Measurements from ENCODE around the gene DPH6. TPM values are rescaled to one million over a fixed set of nuclear protein-coding genes. Genes with fewer than 3 reads are reported as not detected.

The DPH6 gene
- total RNA-seq, 2 experiments from 2014 or later = 20.0 to 20.5 TPM

DNA sequence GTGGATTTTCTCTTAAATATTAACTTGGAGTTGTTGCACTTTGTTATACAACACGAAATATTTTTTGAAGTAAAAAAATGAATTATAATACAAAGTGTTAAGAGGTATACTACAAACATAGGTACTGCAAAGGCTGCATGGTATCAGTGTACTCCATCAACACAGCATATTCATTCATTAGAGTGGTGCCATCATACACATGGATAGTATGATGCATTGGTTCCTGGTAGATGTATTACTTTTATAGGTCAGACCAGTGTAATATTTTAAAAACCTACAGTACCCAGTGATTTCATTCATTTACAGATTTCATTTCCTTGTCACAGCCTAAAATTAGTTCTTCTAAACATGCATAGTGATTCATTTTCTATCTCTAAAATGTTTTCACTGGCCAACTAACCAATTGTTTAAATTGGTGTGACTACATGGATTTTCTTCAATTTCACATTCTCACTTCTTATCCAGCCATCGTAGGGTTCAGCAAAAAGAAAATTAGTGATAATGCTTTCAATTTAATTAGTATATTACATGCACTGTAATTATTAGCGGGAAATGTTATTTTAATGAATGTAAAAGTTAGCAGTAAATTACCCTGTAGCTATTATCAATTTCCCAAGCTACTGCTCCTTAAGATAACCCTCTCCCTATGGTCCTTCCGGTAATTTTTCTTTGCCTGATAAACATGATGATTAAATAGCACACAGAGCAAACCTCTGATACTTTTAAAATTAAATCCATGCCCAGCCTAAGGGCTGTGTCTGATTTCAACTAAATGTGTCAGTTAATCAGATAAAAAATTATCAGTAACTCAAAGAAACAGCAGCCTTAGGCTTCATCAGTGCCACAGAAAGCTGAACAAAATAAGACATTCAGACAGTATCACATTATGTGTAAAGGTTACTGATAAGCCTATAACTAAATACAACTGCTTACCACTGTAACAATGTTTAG is 68.4 kb downstream of the DPH6 start:
- H3K9me3 Mint-ChIP-seq = no peaks in the 10 kb centered on the region
- H3K27me3 Mint-ChIP-seq (ENCODE audit: low read depth) = no peaks in the 10 kb centered on the region
- H3K36me3 Mint-ChIP-seq (ENCODE audit: low read depth) = peaks cover 2% of the 10 kb centered on the region
- no peak overlapping the region for H3K4me3 Mint-ChIP-seq
- CTCF ChIA-PET = interaction anchor here (0.5 kb wide), 1 partner anchor 335 kb away, joined by 5 read pairs; no protein-coding TSS in a partner anchor
- no peak overlapping the region for H3K27ac Mint-ChIP-seq
- no peak for DNase-seq
- intact Hi-C loops (cut with micrococcal nuclease) = no loop called here
- H3K4me1 Mint-ChIP-seq (ENCODE audit: low read depth) = peaks cover 2% of the 10 kb centered on the region

DNA sequence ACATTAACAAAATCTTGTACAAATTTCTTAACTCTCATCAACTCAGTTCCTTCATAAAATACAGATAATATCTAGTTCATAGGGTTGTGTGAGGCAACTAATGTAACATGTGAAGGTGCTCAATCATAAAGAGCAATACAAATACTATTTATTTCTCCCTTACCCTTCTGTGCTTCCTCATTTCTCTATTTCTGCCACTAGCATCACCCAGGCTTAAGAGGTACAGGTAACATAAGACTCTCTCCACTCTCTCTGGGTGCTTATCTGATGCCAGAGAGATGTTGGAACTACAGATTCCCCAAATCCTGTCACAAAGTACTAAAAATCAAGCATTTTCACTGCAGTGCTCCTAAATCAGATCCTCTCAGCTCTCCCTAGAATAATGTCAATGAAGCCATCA is 74.9 kb downstream of the DPH6 start:
- H3K4me1 Mint-ChIP-seq (ENCODE audit: low read depth) = no peaks in the 10 kb centered on the region
- CTCF ChIA-PET = no interaction called here
- H3K27ac Mint-ChIP-seq = no peak overlapping the region
- peaks cover 10% of the 10 kb centered on the region for H3K36me3 Mint-ChIP-seq (ENCODE audit: low read depth)
- intact Hi-C loops (cut with micrococcal nuclease) = no loop called here
- no peaks in the 10 kb centered on the region for H3K27me3 Mint-ChIP-seq (ENCODE audit: low read depth)
- H3K9me3 Mint-ChIP-seq = no peaks in the 10 kb centered on the region
- no peak overlapping the region for H3K4me3 Mint-ChIP-seq
- no peak for DNase-seq

DNA sequence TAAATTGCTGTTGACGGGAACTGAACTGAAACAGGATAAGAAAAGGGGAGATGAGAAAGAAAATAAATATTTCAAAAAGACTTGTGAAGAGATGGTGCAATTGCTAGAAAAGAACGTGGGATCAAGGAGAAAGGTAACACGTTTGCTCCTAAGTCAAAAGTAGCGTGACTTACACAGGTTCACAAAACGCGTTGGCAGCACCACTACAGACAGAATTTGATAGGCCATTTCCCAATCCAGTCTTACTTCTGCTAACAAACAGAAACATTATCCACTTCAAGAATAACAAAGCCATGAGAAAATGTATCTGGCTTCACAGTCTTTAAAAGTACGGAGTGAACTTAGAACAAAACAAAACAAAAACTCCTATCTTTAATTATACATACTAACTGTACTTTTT is 75.5 kb downstream of the DPH6 start:
- intact Hi-C loops (cut with micrococcal nuclease) = no loop called here
- H3K4me1 Mint-ChIP-seq (ENCODE audit: low read depth) = no peaks in the 10 kb centered on the region
- CTCF ChIA-PET = no interaction called here
- no peaks in the 10 kb centered on the region for H3K27me3 Mint-ChIP-seq (ENCODE audit: low read depth)
- no peak overlapping the region for H3K27ac Mint-ChIP-seq
- DNase-seq = no peak
- H3K4me3 Mint-ChIP-seq = no peak overlapping the region
- H3K9me3 Mint-ChIP-seq = no peaks in the 10 kb centered on the region
- peaks cover 10% of the 10 kb centered on the region for H3K36me3 Mint-ChIP-seq (ENCODE audit: low read depth)

DNA sequence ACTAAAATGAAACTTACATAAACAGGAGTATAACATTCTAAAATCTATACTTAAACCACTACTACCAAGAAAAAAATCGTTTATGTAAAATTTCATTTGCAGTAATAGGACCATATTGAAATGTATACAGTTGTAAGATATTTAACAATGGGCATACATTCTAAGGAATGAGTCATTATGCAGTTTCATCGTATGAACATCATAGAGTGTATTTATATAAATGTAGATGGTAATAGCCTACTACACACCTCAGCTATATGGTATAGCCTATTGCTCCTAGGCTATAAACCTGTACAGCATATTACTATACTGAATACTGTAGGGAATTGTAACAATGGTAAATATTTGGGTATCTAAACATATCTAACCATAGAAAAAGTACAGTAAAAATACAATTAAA is 79.5 kb downstream of the DPH6 start:
- CTCF ChIA-PET = interaction anchor here (1.3 kb wide), 1 partner anchor 22 kb away, joined by 6 read pairs; no protein-coding TSS in a partner anchor
- Mint-ChIP-seq H3K9me3 (no peaks in the 10 kb centered on the region), H3K36me3 (ENCODE audit: low read depth) (peaks cover 13% of the 10 kb centered on the region), H3K4me3 (no peak overlapping the region), H3K27me3 (ENCODE audit: low read depth) (no peaks in the 10 kb centered on the region), H3K27ac (no peak overlapping the region), H3K4me1 (ENCODE audit: low read depth) (no peaks in the 10 kb centered on the region)
- DNase-seq = no peak
- intact Hi-C loops (cut with micrococcal nuclease) = no loop called here

DNA sequence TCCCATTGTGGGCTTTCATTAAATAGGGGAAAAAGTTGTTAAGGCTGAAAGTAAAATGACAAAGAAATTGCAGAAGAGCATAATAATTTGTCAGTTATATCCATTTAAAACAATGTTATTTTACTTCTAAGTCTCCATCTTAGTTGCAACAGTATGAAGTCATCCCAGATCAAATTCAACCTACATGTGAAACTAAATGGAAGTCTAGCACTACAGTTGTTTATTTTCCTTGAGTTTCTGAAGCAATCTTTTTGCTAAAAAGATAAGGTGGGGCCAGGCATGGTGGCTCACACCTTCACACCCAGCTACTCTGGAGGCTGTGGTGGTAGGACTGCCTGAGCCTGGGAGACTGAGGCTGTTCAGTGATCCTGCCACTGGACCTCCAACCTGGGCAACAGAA is 80.2 kb downstream of the DPH6 start:
- CTCF ChIA-PET = interaction anchor here (0.9 to 1.3 kb wide), 2 partner anchors 10 to 21 kb away, joined by 3 to 6 read pairs; no protein-coding TSS in a partner anchor
- Mint-ChIP-seq H3K4me1 (ENCODE audit: low read depth) (no peaks in the 10 kb centered on the region), H3K27ac (no peak overlapping the region), H3K36me3 (ENCODE audit: low read depth) (peaks cover 13% of the 10 kb centered on the region), H3K4me3 (no peak overlapping the region), H3K27me3 (ENCODE audit: low read depth) (no peaks in the 10 kb centered on the region), H3K9me3 (no peaks in the 10 kb centered on the region)
- no peak for DNase-seq
- intact Hi-C loops (cut with micrococcal nuclease) = no loop called here

DNA sequence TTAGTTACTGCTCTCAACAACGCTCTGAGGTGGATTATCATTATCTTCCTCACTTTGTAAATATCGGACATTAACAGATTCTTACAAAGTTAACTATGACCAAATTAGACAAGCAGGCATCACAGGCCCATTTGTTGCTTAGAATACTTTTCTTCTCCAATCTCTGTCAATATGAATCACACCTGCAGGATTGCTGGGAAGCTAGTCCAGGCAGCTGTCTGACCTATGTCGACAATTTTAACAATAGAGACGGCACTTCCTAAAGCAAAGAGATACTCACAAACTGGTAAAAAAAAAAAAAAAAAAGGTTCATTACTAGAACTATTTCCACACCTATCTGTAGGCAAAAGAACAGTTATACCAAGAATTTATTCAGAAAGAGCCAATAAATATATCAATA is 85.3 kb downstream of the DPH6 start:
- Mint-ChIP-seq H3K27ac (no peak overlapping the region), H3K4me3 (no peak overlapping the region), H3K9me3 (no peaks in the 10 kb centered on the region), H3K27me3 (ENCODE audit: low read depth) (no peaks in the 10 kb centered on the region), H3K4me1 (ENCODE audit: low read depth) (no peaks in the 10 kb centered on the region), H3K36me3 (ENCODE audit: low read depth) (peaks cover 8% of the 10 kb centered on the region)
- CTCF ChIA-PET = interaction anchor here (0.6 to 1.4 kb wide), 3 partner anchors 12 to 296 kb away, joined by 3 to 7 read pairs (median 3); no protein-coding TSS in a partner anchor
- intact Hi-C loops (cut with micrococcal nuclease) = no loop called here
- no peak for DNase-seq

DNA sequence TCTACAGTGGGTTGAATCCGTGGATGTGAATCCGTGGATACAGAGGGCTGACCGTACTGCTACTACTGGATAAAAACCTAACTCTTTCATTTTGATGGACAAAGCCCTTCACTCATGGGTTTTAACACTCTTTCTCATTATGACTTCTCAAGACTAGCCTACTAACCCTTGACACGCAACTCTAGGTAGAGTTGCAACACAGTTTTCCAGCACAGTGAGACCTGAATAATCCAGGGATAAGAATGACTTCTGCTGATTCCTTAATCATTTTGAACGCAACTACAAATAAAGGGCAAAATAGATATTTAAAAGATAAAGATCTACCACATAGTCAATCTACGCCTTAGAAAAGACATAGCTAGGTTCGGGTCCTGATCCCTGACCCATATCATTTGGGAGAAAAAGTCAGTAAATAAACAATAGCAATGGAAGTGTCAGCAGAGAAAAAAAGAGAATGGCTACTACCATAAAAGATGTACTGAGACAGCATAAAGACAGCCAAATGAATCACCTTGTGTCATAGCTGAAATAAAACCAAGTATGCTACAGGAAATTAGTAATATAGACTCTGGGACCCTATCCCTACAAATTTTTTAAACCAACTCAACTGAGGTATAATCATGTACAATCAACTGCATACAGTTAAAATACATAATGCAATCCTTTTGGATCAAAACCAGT is 87.6 kb downstream of the DPH6 start:
- H3K4me3 Mint-ChIP-seq = no peak overlapping the region
- no peak for DNase-seq
- peaks cover 9% of the 10 kb centered on the region for H3K36me3 Mint-ChIP-seq (ENCODE audit: low read depth)
- no peaks in the 10 kb centered on the region for H3K9me3 Mint-ChIP-seq
- no peak overlapping the region for H3K27ac Mint-ChIP-seq
- H3K27me3 Mint-ChIP-seq (ENCODE audit: low read depth) = no peaks in the 10 kb centered on the region
- intact Hi-C loops (cut with micrococcal nuclease) = no loop called here
- H3K4me1 Mint-ChIP-seq (ENCODE audit: low read depth) = no peaks in the 10 kb centered on the region
- CTCF ChIA-PET = no interaction called here

DNA sequence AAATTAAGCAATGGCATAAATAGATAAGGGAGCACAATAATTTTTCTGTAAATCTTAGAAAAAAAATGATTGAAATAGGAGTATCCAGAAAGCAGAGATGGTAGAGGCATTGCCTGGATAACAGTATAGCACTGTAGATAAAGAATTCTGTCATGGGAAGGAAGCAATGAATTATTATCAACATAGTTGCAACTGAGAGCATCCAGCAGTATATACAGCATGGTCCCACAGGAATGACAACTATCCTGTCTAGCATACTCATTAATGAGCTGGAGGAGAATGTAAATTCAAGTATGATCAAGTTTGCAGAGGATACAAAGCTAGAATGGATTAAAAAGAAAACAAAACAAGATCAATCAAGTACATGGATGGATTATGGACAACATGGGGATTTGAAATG is 90.8 kb downstream of the DPH6 start:
- Mint-ChIP-seq H3K36me3 (ENCODE audit: low read depth) (peaks cover 17% of the 10 kb centered on the region), H3K9me3 (no peaks in the 10 kb centered on the region), H3K27me3 (ENCODE audit: low read depth) (no peaks in the 10 kb centered on the region), H3K4me3 (no peak overlapping the region), H3K27ac (no peak overlapping the region), H3K4me1 (ENCODE audit: low read depth) (no peaks in the 10 kb centered on the region)
- intact Hi-C loops (cut with micrococcal nuclease) = no loop called here
- CTCF ChIA-PET = interaction anchor here (1.5 kb wide), 1 partner anchor 10 kb away, joined by 3 read pairs; no protein-coding TSS in a partner anchor
- DNase-seq = no peak

DNA sequence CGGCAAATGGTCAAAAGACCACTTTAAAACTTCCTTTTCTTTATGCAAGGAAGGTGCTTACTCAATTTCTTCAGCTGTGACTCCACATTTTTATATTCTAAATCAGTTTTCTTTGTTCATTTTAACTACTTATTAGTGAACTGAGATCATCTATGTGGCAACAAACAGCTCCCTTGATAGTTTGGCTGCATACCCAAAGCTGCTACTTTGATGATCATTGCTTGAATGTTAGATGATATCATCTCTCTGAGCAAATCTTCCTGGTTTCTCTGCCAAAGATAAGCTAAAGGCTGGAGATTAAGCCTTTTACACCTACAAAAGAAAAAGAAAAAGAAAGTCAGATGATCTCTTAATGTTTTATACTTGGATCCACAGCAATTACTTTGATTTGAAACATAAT is 95.5 kb downstream of the DPH6 start:
- H3K4me3 Mint-ChIP-seq = no peak overlapping the region
- no peaks in the 10 kb centered on the region for H3K4me1 Mint-ChIP-seq (ENCODE audit: low read depth)
- CTCF ChIA-PET = interaction anchor here (0.6 to 1.3 kb wide), 2 partner anchors 24 to 373 kb away, joined by 3 to 4 read pairs; no protein-coding TSS in a partner anchor
- intact Hi-C loops (cut with micrococcal nuclease) = no loop called here
- no peak for DNase-seq
- no peak overlapping the region for H3K27ac Mint-ChIP-seq
- no peaks in the 10 kb centered on the region for H3K27me3 Mint-ChIP-seq (ENCODE audit: low read depth)
- no peaks in the 10 kb centered on the region for H3K9me3 Mint-ChIP-seq
- peaks cover 22% of the 10 kb centered on the region for H3K36me3 Mint-ChIP-seq (ENCODE audit: low read depth)

DNA sequence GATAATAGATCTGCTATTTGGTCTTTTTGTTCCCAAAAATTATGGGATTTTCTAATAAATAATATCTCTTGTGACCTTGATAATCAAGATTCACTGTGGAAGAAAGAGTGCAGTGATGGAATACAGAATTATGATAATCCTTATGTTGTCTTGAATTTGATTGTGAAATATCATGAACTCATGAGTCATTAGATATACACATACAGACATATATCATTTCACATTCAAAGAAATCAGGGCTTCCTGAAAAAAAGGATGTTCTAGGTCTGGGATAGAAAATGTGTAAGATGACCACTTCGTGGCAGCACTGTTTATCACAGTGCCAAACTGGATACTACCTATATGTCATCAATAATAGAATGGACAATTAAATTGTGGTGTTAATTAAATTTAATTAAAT is 97.7 kb downstream of the DPH6 start:
- intact Hi-C loops (cut with micrococcal nuclease) = no loop called here

DNA sequence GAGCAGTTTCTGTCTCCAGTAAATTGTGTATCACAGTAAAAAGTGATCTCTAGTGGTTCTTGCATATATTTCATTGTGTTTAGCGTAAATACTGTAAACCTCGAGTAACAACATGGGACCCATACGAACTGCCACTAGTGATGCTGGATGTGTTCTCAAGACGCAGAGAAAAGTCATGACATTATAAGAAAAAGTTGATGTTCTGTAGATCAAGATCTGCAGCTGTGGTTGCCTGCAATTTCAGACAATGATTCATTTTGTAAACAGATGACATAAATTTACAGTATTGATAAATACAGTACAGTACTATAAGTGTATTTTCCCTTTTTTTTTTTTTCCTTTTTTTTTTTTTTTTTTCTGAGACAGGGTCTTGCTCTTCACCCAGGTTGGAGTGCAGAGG is 100.1 kb downstream of the DPH6 start:
- Mint-ChIP-seq H3K4me1 (ENCODE audit: low read depth) (no peaks in the 10 kb centered on the region), H3K27me3 (ENCODE audit: low read depth) (no peaks in the 10 kb centered on the region), H3K9me3 (peaks cover 2% of the 10 kb centered on the region), H3K36me3 (ENCODE audit: low read depth) (peaks cover 16% of the 10 kb centered on the region), H3K4me3 (no peak overlapping the region), H3K27ac (no peak overlapping the region)
- intact Hi-C loops (cut with micrococcal nuclease) = loop anchor here (2.0 kb wide), 1 partner anchor 367 kb away; no protein-coding TSS in a partner anchor
- CTCF ChIA-PET = interaction anchor here (0.9 to 3.2 kb wide), 4 partner anchors 9 to 445 kb away, joined by 3 to 39 read pairs (median 12); no protein-coding TSS in a partner anchor
- no peak for DNase-seq

More for the DNA sequence above, 97.7 kb downstream of the DPH6 start:
- no peak for DNase-seq
- Mint-ChIP-seq H3K4me3 (no peak overlapping the region), H3K36me3 (ENCODE audit: low read depth) (peaks cover 21% of the 10 kb centered on the region), H3K9me3 (no peaks in the 10 kb centered on the region), H3K4me1 (ENCODE audit: low read depth) (no peaks in the 10 kb centered on the region), H3K27ac (no peak overlapping the region), H3K27me3 (ENCODE audit: low read depth) (no peaks in the 10 kb centered on the region)
- CTCF ChIA-PET = interaction anchor here (0.6 to 0.7 kb wide), 2 partner anchors 76 to 437 kb away, joined by 4 read pairs; no protein-coding TSS in a partner anchor

DNA sequence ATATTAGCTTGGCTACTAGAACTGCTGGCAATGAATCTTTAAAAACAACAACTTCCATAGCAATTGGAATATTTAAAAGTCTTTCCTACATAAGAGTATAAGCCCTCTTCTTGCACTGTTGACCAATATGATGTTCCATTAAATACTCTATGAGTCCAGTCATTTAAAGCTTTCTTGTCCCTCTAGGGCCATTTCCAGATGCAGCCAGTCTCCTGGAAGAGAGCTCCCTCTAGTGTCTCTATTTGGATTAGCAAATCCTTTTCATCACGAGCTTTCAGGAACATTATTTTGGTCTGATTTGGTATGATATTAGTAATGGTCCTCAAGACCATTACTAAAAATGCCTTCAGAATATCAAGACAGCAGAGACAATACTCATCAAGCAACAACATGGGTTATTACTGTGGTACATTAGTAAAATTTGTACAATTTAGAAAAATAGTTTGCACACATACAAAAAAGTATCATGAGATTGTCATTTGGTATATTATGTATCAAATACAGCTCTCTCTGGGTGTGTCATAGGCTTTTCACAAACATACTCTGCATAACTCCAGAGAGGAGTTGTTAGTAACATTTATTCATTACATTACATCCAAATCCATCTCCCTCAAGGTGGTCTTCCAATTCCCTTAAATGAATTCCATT is 101.3 kb downstream of the DPH6 start:
- DNase-seq = no peak
- no peak overlapping the region for H3K27ac Mint-ChIP-seq

More for the DNA sequence above, 101.3 kb downstream of the DPH6 start:
- no peak overlapping the region for H3K4me3 Mint-ChIP-seq
- CTCF ChIA-PET = interaction anchor here (0.6 to 3.2 kb wide), 35 partner anchors 10 to 490 kb away, joined by 3 to 39 read pairs (median 4); no protein-coding TSS in a partner anchor
- H3K27me3 Mint-ChIP-seq (ENCODE audit: low read depth) = no peaks in the 10 kb centered on the region
- no peaks in the 10 kb centered on the region for H3K4me1 Mint-ChIP-seq (ENCODE audit: low read depth)
- intact Hi-C loops (cut with micrococcal nuclease) = loop anchor here (1.0 to 2.0 kb wide), 2 partner anchors 155 to 366 kb away; no protein-coding TSS in a partner anchor
- peaks cover 2% of the 10 kb centered on the region for H3K9me3 Mint-ChIP-seq
- peaks cover 18% of the 10 kb centered on the region for H3K36me3 Mint-ChIP-seq (ENCODE audit: low read depth)
